Loucy (cell line): ENCODE measurements around the gene CCR7.

Experiments
- CTCF ChIP-seq: fragments of 200-600 bp; sonication (generic); conservative IDR thresholded peaks from 2 replicates; pipeline ENCODE4 v1.5.1; 2014; ENCODE audit warnings: mild to moderate bottlenecking, antibody characterized with exemption, low read length
- EZH2phosphoT487 ChIP-seq: fragments of 200-600 bp; IDR thresholded peaks from 2 replicates; pipeline ENCODE4 v1.6.1; 2018; ENCODE audit warnings: antibody characterized with exemption, mild to moderate bottlenecking, moderate library complexity, borderline replicate concordance

- TF ChIP-seq CTCF, result no peak
- no peak for TF ChIP-seq EZH2phosphoT487
Observed at GRCh38 chr17:40558890-40559563, 6.2 kb downstream of the CCR7 start.
